Amniotic epithelial cell (primary cell): ENCODE measurements around the gene MBNL1.

Experiments used
- DNase-seq: peaks from one replicate; pipeline ENCODE4 v3.0.0-alpha.2; 2010; ENCODE audit warnings: low read depth

Gene MBNL1

GRCh38 chr3:152296971-152297370 lies 28.2 kb downstream of the MBNL1 start:
- no peak for DNase-seq

GRCh38 chr3:152298393-152299248 lies 29.9 kb downstream of the MBNL1 start:
- DNase-seq, result peak; percentile 100

- no peak for DNase-seq
Observed at GRCh38 chr3:152299249-152299976, 30.7 kb downstream of the MBNL1 start.

GRCh38 chr3:152300029-152300731 lies 31.5 kb downstream of the MBNL1 start:
- DNase-seq, result no peak

GRCh38 chr3:152301745-152302181 lies 33.0 kb downstream of the MBNL1 start:
- DNase-seq, result no peak

- peak; percentile 78 for DNase-seq
Observed at GRCh38 chr3:152302521-152303021, 33.8 kb downstream of the MBNL1 start.

- DNase-seq, result no peak
Observed at GRCh38 chr3:152304160-152304559, 35.4 kb downstream of the MBNL1 start.

- no peak for DNase-seq
Observed at GRCh38 chr3:152305075-152305474, 36.3 kb downstream of the MBNL1 start.

- DNase-seq, result no peak
Observed at GRCh38 chr3:152307829-152308474, 39.2 kb downstream of the MBNL1 start.

- no peak for DNase-seq
Observed at GRCh38 chr3:152308475-152308844, 39.7 kb downstream of the MBNL1 start.

GRCh38 chr3:152309031-152309430 lies 40.3 kb downstream of the MBNL1 start:
- DNase-seq, result no peak

GRCh38 chr3:152309535-152310307 lies 41.0 kb downstream of the MBNL1 start:
- DNase-seq, result peak; percentile 82

- no peak for DNase-seq
Observed at GRCh38 chr3:152313430-152313829, 44.7 kb downstream of the MBNL1 start.

- no peak for DNase-seq
Observed at GRCh38 chr3:152313914-152314313, 45.2 kb downstream of the MBNL1 start.

GRCh38 chr3:152314677-152315353 lies 46.1 kb downstream of the MBNL1 start:
- DNase-seq, result no peak

GRCh38 chr3:152315623-152316022 lies 46.9 kb downstream of the MBNL1 start:
- no peak for DNase-seq

- no peak for DNase-seq
Observed at GRCh38 chr3:152316318-152316717, 47.6 kb downstream of the MBNL1 start.

GRCh38 chr3:152317184-152317583 lies 48.5 kb downstream of the MBNL1 start:
- DNase-seq, result no peak

- DNase-seq, result peak; percentile 48
Observed at GRCh38 chr3:152317956-152318355, 49.2 kb downstream of the MBNL1 start.

GRCh38 chr3:152318512-152318911 lies 49.8 kb downstream of the MBNL1 start:
- no peak for DNase-seq

- no peak for DNase-seq
Observed at GRCh38 chr3:152319256-152319655, 50.5 kb downstream of the MBNL1 start.
